Activated T-helper 1 cell treated with Interleukin-2 at 50 U/mL for 16 hours (primary cell): Measurements from ENCODE around the gene RHOT1.
"Not testable (repeated sequence)": the region's sequence is repeated elsewhere in the genome, so short reads cannot be mapped to it uniquely, and the experiment has no call there.

Source experiments
- DNase-seq: peaks from one replicate; pipeline ENCODE4 v3.0.0-alpha.2; 2020; ENCODE audit warnings: low read depth

The RHOT1 gene

DNA sequence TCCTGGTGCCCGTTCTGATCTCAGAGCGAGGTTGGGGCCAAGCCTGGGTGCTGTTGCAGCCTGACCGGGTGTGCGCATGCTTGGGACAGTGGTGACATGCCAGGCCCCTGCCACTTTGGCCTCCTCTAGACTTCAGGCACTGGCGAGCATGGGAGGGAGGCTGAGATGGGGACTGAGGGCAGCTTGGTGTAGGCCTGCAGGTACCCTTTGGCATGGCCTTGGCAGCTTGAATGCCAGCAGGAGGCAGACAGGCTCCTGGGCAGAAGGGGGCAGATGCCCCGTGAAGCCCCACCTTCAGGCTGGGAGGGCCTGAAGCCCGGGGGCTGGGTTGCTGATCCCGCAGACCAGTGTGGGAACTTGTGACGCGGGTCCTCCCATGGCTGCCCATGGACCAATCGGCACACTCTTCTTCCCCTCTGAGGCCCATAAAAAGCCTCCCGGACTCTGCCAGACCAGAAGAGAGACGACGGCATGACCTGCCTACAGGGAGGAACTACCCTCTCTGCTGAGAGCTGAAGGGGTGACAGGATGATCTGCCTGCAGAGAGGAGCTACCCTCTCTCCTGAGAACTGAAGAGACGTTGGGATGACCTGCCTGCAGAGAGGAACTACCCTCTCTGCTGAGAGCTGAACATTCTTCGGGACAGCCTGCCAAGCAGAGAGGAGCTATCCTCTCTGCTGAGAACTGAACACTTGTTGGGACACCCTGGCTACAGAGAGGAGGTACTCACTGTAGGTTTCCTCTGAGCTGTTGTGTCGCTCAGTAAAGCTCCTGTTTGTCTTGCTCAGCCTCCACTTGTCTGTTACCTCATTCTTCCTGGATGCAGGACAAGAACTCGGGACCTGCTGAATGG is 17.5 kb downstream of the RHOT1 start:
- DNase-seq, result no peak

DNA sequence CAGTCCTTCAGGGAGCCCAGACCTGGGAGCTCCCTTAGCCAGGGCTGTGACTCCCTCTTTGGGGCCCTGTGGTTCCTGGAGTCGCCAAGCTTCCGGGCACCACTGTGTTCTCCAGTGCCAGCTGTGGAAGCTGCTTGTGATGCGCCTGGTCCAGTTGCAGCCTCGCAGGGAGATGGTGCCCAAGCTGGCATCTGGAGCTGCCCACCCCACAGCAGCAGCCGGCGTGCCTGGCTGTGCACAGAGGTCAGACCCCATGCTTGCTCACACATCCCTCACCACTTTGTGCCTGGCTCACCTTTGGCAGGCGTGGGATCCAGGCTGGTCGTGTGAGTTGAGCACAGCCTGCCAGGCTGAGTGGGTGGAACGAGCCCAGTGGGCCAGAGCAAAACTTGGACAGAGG is 18.2 kb downstream of the RHOT1 start:
- DNase-seq, result no peak

- no peak for DNase-seq
Observed at GRCh38 chr17:32161029-32161428, 18.7 kb downstream of the RHOT1 start.

DNA sequence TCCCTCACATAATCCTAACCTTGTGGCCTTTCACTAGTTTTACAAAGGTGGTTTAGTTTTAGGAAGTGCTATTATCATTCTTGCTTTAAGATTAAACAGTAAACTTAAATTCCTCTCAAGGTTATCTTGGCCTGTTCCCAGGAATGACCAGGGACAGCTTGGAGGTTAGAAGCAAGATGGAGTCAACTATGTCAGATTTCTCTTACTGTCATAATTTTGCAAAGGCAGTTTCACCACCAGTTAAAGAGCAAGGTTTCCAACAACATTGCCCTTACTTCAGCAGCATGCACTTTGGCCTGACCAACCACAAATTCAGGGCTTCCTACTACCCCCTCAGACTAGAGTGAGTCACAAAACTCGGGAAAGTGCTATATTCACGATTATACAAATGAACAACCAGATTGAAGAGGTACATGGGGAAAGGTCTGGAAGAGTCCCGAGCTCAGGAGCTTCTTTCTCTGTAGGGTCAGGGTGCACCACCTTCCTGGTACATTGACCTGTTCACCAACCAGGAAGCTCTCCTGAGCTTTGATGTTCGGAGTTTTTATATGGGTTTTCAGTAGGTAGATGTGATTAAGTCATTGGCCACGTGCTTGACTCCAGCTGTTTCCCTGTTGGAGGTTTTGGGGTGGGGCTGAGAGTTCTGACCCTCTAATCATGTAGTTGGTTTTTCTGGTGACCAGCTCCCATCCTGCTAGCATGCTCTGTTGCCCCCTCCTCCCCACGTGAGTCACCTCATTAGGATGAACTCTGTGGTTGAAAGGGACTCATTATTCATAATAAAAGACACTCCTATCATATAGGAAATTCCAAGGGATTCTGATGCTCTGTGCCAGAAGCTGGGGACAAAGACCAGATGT is 19.4 kb downstream of the RHOT1 start:
- DNase-seq, result no peak

- DNase-seq, result no peak
Observed at GRCh38 chr17:32174889-32175288, 32.6 kb downstream of the RHOT1 start.

- not testable (repeated sequence) for DNase-seq
Observed at GRCh38 chr17:32178679-32179078, 36.4 kb downstream of the RHOT1 start.

GRCh38 chr17:32179103-32179502 is 36.8 kb downstream of the RHOT1 start:
- DNase-seq, result not testable (repeated sequence)

DNA sequence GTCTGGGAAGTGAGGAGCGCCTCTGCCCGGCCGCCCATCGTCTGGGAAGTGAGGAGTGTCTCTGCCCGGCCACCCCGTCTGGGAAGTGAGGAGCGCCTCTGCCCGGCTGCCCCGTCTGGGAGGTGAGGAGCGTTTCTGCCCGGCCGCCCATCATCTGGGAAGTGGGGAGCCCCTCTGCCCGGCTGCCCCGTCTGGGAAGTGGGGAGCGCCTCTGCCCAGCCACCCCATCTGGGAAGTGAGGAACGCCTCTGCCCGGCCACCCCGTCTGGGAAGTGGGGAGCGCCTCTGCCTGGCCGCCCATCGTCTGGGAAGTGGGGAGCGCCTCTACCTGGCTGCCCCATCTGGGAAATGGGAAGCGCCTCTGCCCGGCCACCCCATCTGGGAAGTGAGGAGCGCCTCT is 37.2 kb downstream of the RHOT1 start:
- not testable (repeated sequence) for DNase-seq

DNA sequence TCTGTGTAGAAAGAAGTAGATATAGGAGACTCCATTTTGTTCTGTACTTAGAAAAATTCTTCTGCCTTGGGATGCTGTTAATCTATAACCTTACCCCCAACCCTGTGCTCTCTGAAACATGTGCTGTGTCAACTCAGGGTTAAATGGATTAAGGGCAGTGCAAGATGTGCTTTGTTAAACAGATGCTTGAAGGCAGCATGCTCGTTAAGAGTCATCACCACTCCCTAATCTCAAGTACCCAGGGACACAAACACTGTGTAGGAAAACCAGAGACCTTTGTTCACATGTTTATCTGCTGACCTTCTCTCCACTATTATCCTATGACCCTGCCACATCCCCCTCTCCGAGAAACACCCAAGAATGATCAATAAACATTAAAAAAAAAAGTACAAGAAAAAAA is 38.0 kb downstream of the RHOT1 start:
- not testable (repeated sequence) for DNase-seq

DNA sequence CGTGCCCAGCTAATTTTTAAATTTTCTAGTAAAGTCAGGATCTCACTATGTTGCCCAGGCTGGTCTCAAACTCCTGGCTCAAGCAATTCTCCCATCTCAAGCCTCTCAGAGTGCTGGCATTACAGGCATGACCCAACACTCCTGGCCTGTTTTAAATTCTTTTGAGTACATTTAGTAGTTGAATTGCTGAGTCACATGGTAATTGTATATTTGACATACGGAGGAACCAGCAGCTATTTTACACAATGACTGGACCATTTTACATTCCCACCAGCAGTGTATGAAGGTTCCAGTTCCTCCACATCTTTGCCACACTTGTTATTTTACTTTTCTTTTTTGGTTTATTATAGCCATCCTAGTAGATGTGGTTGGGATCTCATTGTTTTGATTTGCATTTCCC is 43.6 kb downstream of the RHOT1 start:
- DNase-seq, result no peak

DNA sequence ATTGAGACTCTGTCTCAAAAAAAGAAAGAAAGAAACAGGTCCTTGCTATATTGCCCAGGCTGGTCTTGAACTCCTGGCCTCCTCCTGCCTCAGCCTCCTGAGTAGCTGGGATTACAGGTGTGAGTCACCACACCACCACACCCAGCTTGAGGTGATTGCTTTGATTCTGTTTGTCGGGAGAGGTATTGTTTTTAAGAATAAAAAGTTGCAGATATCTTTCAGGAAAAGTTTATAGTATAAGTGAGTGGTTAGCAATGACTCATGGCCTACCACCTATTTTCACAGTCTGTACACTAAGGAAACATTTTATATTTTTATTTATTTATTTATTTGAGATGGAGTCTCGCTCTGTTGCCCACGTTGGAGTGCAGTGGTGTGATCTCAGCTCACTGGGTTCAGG is 45.0 kb downstream of the RHOT1 start:
- no peak for DNase-seq

DNA sequence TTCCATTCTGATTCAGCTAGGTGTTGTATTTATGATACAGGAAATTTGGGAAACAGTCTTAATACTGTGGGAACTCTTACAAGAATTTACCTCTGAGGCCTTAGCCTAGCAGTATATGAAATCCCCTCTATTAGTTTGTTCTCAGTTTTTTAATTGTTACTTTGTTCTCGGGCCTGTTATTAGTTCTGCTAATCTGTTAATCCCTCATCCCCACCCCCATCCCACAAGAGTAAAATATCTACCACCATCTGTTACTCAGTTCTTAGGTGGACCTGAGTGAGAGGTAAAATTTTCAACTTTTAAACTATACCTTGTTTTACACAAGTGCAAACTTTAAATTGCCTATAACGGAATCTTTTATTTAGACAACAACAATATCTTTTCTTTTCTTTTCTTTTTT is 47.0 kb downstream of the RHOT1 start:
- no peak for DNase-seq

- DNase-seq, result no peak
Observed at GRCh38 chr17:32191306-32191705, 49.0 kb downstream of the RHOT1 start.

- no peak for DNase-seq
Observed at GRCh38 chr17:32192379-32192778, 50.1 kb downstream of the RHOT1 start.

DNA sequence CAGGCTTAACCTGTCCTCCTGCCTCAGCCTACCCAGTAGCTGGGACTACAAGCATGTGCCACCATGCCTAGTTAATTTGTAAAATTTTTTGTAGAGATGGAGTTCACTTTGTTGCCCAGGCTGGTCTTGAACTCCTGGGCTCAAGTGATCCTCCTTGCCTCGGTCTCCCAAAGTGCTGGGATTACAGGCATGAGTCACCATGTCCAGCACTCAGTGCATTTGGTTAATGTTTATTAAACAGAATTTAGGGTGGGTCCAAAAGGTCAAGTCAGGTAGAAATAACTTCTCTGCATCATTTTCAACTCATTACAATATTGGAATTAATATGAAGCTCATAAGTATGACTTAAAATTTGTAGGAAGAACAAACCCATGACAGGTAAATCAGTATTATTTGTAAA is 55.7 kb downstream of the RHOT1 start:
- DNase-seq, result no peak

- DNase-seq, result no peak
Observed at GRCh38 chr17:32206861-32207260, 64.6 kb downstream of the RHOT1 start.

DNA sequence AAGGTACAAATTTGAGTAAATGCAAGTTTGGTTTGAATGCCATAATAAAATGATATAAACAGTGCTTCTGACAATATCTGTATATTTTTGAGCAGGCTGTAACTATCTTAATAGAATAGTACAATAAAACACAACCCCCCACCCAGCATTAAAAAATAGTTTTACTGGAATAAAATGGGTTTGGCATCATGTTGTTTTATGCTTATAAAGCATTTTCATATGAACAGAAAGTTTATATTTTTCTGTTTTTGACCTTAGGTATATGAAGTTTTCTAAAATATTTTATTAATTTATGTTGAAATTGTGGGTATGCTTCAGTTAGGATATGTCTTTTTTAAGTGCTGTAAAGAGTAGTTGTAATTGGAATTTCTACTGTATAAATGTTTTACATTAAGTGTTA is 66.1 kb downstream of the RHOT1 start:
- no peak for DNase-seq

DNA sequence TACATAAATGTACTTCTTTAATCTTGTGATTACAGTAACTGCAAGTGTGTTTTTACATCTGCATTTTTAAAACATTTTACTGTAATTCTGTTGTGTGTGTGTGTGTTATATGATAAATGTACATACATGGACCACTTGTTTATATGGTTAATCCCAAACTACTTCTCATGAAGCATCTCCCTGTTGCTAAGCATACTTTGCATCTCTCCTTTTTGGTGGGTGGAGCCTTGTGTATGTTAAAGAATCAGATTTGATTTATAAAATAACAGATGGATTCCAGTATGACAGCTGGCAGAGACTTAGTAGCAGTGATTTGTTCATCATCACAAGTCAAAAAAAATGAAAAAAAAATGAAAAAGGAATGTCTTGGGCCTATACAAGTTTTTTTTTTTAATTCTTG is 67.3 kb downstream of the RHOT1 start:
- DNase-seq, result no peak

DNA sequence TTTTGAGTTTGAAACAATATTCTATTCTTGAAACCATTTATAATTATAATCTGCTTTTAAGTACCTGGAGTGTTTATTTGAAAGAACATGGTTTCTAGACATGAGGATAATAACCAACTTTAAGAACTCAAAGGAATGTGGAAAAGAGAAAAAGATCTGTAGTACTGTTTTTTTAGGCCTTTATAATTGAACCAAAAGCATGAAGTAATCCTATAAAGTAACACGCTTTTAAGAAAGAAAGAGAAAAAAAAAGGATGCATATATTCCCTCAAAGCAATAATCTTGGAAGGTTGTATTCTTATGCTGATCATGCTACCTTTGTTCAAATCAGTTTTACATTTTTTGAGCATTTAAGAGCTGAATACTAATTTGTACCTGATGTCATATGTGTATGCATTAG is 69.4 kb downstream of the RHOT1 start:
- no peak for DNase-seq

DNA sequence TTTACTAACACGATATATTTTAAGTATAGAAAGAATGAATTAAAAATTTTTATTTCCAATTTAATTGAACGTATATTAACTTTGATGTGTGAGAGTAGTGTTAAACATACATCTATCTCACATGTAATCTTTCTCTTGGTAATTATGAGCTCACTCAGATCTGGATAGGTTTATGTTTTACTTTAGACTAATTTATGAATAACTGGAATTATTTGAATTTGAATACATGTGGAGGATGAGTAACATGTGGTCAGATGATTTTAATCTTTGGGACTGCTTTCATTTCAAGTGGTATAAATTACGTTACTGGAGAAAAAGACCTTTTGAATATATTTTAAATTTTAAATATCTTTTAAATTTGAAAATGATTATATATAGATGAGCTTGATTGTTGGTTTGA is 73.4 kb downstream of the RHOT1 start:
- no peak for DNase-seq

GRCh38 chr17:32222621-32223020 is 80.3 kb downstream of the RHOT1 start:
- DNase-seq, result no peak

- no peak for DNase-seq
Observed at GRCh38 chr17:32223703-32224102, 81.4 kb downstream of the RHOT1 start.

DNA sequence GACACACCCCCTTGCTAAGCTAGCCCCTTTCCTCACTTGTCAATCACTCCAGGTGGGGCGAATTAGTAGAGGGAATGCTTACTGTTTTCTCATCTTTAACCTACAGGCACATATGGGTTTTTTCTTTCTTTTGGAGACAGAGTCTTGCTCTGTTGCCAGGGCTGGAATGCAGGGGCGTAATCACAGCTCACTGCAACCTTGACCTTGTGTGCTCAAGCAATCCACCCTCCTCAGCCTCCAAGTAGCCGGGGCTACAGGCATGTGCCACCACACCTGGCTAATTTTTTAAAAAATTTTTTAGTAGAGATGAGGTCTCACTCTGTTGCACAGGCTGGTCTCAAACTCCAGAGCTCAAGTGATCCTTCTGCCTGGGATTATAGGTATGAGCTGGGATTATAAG is 84.6 kb downstream of the RHOT1 start:
- DNase-seq, result no peak
